Tibial nerve (tissue), 3 donors: Measurements from ENCODE around the gene MARVELD1.

Experiments
- CTCF ChIP-seq, 5 experiments: fragments of 200-600 bp in 3 of 5; fragments of 450-650 bp in 2 of 5; sonication (generic) in 3 of 5; IDR thresholded peaks; one replicate each; pipeline ENCODE4 v1.5.1; 2016 to 2019; ENCODE audit warnings: antibody characterized with exemption in 5 of 5, mild to moderate bottlenecking in 3 of 5, moderate library complexity in 2 of 5
- POLR2A ChIP-seq, 2 donors: fragments of 450-650 bp; IDR thresholded peaks; one replicate each; pipeline ENCODE4 v1.6.1; 2017; ENCODE audit warnings: antibody characterized with exemption in 2 of 2, mild to moderate bottlenecking in 2 of 2, moderate library complexity in 2 of 2

- TF ChIP-seq POLR2A (IDR thresholded peaks at IDR 0.05) (no peak), CTCF (IDR thresholded peaks at IDR 0.05) (peak; percentile 79 to 94 (median 83))
Measured at GRCh38 chr10:97759158-97759887, 45.8 kb downstream of the MARVELD1 start.
